BJ (cell line): Measurements from ENCODE around the gene KCNAB1. TPM values are rescaled to one million over a fixed set of nuclear protein-coding genes. Genes with fewer than 3 reads are reported as not detected.

Experiments used
- CTCF ChIA-PET: fragments of 350-600 bp; formaldehyde crosslinking; extraction: SDS; loops from one replicate; lab custom pipeline; 2021; ENCODE audit warnings: antibody characterized with exemption, inconsistent platforms; lab: Yijun Ruan, JAX
- POLR2A ChIA-PET: fragments of 300-600 bp; sonication (Branson Sonifier 250); formaldehyde crosslinking; extraction: SDS; loops from one replicate; lab custom pipeline; 2021; ENCODE audit warnings: antibody characterized with exemption; lab: Charles Lee
- DNase-seq: peaks from one replicate; pipeline ENCODE4 v3.0.0-alpha.2; 2011; ENCODE audit warnings: low read depth
- H3K27me3 ChIP-seq: 2 replicates; pipeline ENCODE4 v1.6.0; 2011; ENCODE audit warnings: low read length; ENCODE audit not compliant: control insufficient read depth, insufficient read depth
- H3K36me3 ChIP-seq: 2 replicates; pipeline ENCODE4 v1.5.1; 2011; ENCODE audit warnings: low read length; ENCODE audit not compliant: control insufficient read depth, insufficient read depth
- H3K4me3 ChIP-seq: 2 replicates; pipeline ENCODE4 v1.5.1; 2011; ENCODE audit warnings: low read depth, mild to moderate bottlenecking, control low read depth, low read length
- CTCF ChIP-seq: IDR thresholded peaks from 2 replicates; pipeline ENCODE4 v1.5.1; 2011; ENCODE audit warnings: low read depth, mild to moderate bottlenecking, control low read depth, inconsistent platforms, low read length, moderate library complexity; ENCODE audit not compliant: insufficient read depth
- polyA plus RNA-seq: library from polyadenylated mRNA; depleted of rRNA; stranded (reverse); fragments of >200 nt; gene quantifications from 2 replicates; pipeline ENCODE4 v1.2.3, GENCODE V29; 2011

Gene KCNAB1
- polyA plus RNA-seq, 1 experiment, result not detected

GRCh38 chr3:156535162-156535627 is 414.8 kb downstream of the KCNAB1 start:
- ChIA-PET CTCF (interaction anchor here (0.6 to 2.6 kb wide), 16 partner anchors 9 to 602 kb away, joined by 3 to 12 read pairs (median 4); partner anchors contain the start of genes SSR3 and TIPARP), POLR2A (interaction anchor here (1.0 kb wide), 1 partner anchor 475 kb away, joined by 3 read pairs; no protein-coding TSS in a partner anchor)
- Histone ChIP-seq H3K27me3 (no peaks in the 10 kb centered on the region), H3K36me3 (peaks cover 1% of the 10 kb centered on the region; the same call in 1 of the 2 replicates), H3K4me3 (no peak overlapping the region)
- TF ChIP-seq CTCF, result peak; percentile 32; the same call in 1 of the 2 replicates
- DNase-seq, result peak; percentile 95

- ChIA-PET POLR2A (interaction anchor here (1.0 kb wide), 1 partner anchor 474 kb away, joined by 3 read pairs; no protein-coding TSS in a partner anchor), CTCF (interaction anchor here (0.6 to 2.6 kb wide), 13 partner anchors 8 to 602 kb away, joined by 3 to 12 read pairs (median 4); partner anchors contain the start of genes SSR3 and TIPARP)
- no peaks in the 10 kb centered on the region for H3K27me3 ChIP-seq
- no peak for DNase-seq
- H3K36me3 ChIP-seq, result peaks cover 1% of the 10 kb centered on the region; the same call in 1 of the 2 replicates
- no peak for TF ChIP-seq CTCF
- no peak overlapping the region for H3K4me3 ChIP-seq
Observed at GRCh38 chr3:156535798-156536197, 415.4 kb downstream of the KCNAB1 start.

- DNase-seq, result no peak
- TF ChIP-seq CTCF, result no peak
- ChIA-PET POLR2A (no interaction called here), CTCF (interaction anchor here (0.6 to 2.2 kb wide), 5 partner anchors 11 to 601 kb away, joined by 3 to 12 read pairs (median 9); partner anchors contain the start of gene SSR3)
- no peaks in the 10 kb centered on the region for H3K27me3 ChIP-seq
- H3K4me3 ChIP-seq, result no peak overlapping the region
- H3K36me3 ChIP-seq, result peaks cover 1% of the 10 kb centered on the region; the same call in 1 of the 2 replicates
Observed at GRCh38 chr3:156536524-156537316, 416.3 kb downstream of the KCNAB1 start.

GRCh38 chr3:156539051-156539450 is 418.7 kb downstream of the KCNAB1 start:
- TF ChIP-seq CTCF, result no peak
- no peak for DNase-seq
- no peaks in the 10 kb centered on the region for H3K27me3 ChIP-seq
- ChIA-PET POLR2A (interaction anchor here (0.6 kb wide), 1 partner anchor 548 kb away, joined by 6 read pairs; no protein-coding TSS in a partner anchor), CTCF (interaction anchor here (1.8 kb wide), 1 partner anchor 9 kb away, joined by 5 read pairs; no protein-coding TSS in a partner anchor)
- H3K4me3 ChIP-seq, result no peak overlapping the region
- peaks cover 1% of the 10 kb centered on the region; the same call in 1 of the 2 replicates for H3K36me3 ChIP-seq

- ChIA-PET POLR2A (interaction anchor here (0.6 kb wide), 1 partner anchor 547 kb away, joined by 6 read pairs; no protein-coding TSS in a partner anchor), CTCF (interaction anchor here (1.8 kb wide), 1 partner anchor 8 kb away, joined by 5 read pairs; no protein-coding TSS in a partner anchor)
- H3K36me3 ChIP-seq, result peaks cover 1% of the 10 kb centered on the region; the same call in 1 of the 2 replicates
- no peak for TF ChIP-seq CTCF
- no peaks in the 10 kb centered on the region for H3K27me3 ChIP-seq
- no peak for DNase-seq
- no peak overlapping the region for H3K4me3 ChIP-seq
Observed at GRCh38 chr3:156539802-156540201, 419.4 kb downstream of the KCNAB1 start.
